ENCODE data around the gene CDH23. TPM values are rescaled to one million over a fixed set of nuclear protein-coding genes. Genes with fewer than 3 reads are reported as not detected.

The CDH23 gene
- total RNA-seq, 1 donor from 2014 or later, result 5.4 TPM

- no peak for DNase-seq
- ATAC-seq, result no peak
- intact Hi-C loops (cut with micrococcal nuclease), result no loop called here
Measured at GRCh38 chr10:71448146-71448545, 51.4 kb downstream of the CDH23 start.

DNA sequence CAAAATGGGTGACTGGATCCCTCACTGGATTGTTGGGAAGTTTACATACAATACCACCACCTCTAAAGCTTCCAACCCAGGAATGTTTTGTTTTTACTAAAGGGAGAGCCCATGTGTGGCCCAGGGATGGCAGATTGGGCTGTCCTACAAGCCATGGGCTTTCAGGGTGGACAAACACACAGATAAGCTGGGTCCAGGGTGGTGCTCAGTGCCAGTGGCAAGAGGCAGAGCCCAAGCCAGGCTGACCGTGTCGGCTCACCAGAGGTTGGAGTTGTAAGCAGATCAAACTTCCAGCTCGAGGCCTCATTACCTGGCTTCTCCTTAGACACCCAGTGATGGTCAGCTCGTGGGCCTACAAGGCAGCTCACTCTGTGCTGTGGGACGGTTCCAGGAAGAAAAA lies 52.3 kb downstream of the CDH23 start:
- intact Hi-C loops (cut with micrococcal nuclease), result no loop called here
- DNase-seq (no peak), ATAC-seq (no peak)

DNA sequence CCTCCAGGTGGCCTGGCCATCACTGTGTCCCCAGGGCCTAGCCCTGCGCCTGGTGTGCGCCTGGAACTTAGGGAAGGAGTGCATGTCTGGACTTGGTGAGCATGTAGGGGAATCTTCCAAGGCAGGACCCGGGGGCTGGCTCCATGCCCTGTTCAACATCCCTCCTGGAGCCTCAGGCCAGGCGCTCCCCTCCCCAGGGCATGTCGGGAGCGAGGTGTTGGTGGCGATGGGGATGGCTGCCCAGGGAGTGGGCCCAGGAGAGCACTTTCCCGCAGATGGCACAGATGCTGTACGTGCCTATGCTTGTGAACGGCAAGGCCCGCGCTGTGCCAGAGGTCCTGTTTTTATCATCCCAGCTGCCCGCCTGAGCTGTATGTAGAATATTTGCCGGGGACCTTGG lies 55.0 kb downstream of the CDH23 start:
- intact Hi-C loops (cut with micrococcal nuclease), result no loop called here
- no peak for ATAC-seq
- no peak for DNase-seq

DNA sequence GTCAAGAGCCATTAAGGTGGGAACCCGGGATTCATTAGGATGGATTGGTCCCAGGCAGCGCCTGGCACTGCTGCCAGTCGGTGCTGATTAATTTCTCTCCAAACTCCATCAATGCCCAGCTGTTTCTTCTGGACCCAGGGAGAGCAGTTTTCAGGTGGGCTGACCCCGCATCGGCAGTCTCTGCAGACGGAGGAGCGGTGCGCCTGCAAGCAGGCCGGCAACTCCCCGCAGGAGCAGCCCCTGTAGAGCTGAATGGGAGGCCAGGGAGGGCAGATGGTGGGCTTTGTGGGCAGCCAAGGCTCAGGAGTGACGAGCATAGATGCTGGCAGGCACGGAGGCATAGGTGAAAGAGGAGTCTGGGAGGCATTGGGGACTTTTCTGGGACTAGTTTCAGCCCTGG lies 56.5 kb downstream of the CDH23 start:
- no peak for DNase-seq
- intact Hi-C loops (cut with micrococcal nuclease), result no loop called here
- no peak for ATAC-seq

DNA sequence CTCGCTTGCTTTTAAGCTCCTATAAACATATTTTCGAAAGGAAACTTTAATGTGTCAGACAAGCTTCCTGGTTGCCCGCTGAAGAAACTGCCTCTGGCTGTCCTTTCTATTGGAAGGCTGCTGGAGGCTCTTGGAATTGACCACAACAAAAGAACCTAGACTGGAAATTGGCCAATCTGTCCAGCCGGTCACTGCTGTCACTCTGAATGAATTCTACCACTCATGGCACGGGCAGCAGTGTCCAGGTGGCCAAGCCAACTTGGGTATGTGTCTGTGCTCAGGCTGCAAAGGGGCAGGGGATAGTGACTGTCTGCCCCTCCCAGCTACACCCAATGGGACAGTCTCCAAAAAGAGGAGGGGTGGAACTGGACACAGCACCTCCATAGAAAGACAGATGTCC lies 57.6 kb downstream of the CDH23 start:
- intact Hi-C loops (cut with micrococcal nuclease), result no loop called here
- no peak for ATAC-seq
- no peak for DNase-seq

DNA sequence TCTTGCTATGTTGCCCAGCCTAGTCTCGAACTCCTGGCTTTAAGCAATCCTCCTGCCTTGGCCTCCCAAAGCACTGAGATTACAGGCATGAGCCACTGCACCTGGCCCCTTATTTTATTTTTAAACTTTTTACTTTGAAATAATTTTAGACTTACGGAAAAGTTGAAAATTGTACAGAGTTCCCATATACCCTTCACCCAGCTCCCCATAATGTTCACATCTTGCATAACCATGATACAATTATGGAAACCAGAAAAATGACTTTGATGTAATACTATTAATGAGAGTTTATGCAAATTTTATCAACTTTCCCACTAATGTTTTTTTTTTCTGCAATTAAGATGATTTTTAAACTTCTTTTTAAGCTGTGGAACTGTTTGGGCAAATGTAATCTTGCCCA lies 58.3 kb downstream of the CDH23 start:
- ATAC-seq (no peak), DNase-seq (no peak)
- intact Hi-C loops (cut with micrococcal nuclease), result no loop called here

DNA sequence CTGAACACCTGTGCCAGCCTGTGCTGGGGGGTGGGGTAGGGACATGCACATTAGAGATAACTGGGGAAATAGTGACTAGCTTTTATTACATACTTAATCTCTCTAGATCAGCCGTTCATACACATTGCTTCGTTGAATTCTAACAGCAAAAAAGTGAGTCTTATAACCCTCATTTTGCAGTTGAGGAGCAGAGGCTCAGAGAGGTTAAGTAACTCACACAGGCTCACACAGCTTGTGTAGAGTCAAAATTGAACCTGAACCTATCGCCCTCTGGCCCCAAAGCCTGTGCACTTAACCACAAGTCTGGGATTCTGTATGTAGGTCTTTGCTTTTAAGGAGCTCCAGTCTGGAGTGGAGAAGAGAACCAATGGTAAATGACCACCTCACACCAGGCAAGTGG lies 59.9 kb downstream of the CDH23 start:
- DNase-seq (no peak), ATAC-seq (no peak)
- intact Hi-C loops (cut with micrococcal nuclease), result no loop called here

GRCh38 chr10:71457908-71458307 lies 61.2 kb downstream of the CDH23 start:
- intact Hi-C loops (cut with micrococcal nuclease), result no loop called here
- peak; percentile 32 for ATAC-seq
- DNase-seq, result no peak

DNA sequence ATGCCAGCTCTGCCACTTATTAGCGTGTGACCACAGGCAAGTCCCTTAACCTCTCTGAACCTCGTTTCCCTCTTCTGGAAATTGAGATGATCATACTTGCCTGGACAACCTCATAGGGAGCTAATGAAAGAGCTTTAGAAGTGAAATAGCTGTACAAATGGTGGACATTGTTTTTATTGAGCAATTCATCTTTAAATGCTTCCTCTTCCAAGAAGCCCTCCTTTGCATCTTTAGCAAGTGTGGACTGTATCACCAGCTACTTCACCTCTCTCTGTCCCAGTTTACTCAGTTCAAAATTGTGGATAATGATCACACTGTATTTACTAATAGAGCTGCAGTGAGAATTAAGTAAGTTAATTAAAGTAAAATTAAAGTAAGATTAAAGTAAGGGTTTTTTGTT lies 61.7 kb downstream of the CDH23 start:
- DNase-seq, result no peak
- intact Hi-C loops (cut with micrococcal nuclease), result no loop called here
- no peak for ATAC-seq

GRCh38 chr10:71459513-71459912 lies 62.8 kb downstream of the CDH23 start:
- no peak for ATAC-seq
- intact Hi-C loops (cut with micrococcal nuclease), result no loop called here
- no peak for DNase-seq

DNA sequence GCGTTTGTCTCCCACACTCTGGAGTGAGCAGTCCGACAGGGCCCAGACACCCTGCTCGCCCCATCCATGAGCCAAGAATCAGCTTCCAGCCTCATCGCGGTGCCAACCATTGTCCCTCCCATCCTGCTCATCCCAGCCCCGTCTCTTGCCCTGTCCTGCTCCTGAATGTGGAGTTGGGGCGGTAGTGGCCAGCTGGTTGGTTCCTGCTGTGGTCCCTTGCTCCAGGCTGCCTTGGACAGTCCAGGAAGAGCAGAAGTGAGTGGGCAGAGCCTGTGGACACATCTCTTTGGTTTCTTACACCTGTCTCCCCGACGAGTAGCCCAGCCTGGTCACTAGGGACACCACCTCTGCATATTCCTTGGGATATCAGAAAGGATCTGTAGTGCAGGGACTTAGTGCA lies 63.9 kb downstream of the CDH23 start:
- ATAC-seq, result no peak
- intact Hi-C loops (cut with micrococcal nuclease), result no loop called here
- no peak for DNase-seq

DNA sequence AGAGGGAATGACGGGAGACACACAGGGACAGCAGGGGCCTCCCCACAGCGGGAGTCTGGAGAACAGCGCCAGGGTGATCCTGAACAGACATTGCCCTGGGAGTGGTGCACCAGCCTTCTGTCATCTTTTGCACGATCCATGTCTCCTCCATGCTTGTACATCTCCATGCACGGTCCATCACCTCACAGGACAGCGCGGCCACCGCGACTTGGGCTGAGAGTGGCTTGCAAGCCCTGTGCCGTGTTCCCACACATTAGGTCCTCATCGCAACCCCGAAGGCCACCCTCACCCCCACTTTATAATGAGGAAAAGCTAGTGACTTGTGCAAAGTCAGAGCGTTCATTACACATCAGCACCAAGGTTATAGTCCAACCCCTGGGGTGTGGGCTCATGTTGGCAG lies 64.7 kb downstream of the CDH23 start:
- intact Hi-C loops (cut with micrococcal nuclease), result no loop called here
- ATAC-seq, result no peak
- no peak for DNase-seq

DNA sequence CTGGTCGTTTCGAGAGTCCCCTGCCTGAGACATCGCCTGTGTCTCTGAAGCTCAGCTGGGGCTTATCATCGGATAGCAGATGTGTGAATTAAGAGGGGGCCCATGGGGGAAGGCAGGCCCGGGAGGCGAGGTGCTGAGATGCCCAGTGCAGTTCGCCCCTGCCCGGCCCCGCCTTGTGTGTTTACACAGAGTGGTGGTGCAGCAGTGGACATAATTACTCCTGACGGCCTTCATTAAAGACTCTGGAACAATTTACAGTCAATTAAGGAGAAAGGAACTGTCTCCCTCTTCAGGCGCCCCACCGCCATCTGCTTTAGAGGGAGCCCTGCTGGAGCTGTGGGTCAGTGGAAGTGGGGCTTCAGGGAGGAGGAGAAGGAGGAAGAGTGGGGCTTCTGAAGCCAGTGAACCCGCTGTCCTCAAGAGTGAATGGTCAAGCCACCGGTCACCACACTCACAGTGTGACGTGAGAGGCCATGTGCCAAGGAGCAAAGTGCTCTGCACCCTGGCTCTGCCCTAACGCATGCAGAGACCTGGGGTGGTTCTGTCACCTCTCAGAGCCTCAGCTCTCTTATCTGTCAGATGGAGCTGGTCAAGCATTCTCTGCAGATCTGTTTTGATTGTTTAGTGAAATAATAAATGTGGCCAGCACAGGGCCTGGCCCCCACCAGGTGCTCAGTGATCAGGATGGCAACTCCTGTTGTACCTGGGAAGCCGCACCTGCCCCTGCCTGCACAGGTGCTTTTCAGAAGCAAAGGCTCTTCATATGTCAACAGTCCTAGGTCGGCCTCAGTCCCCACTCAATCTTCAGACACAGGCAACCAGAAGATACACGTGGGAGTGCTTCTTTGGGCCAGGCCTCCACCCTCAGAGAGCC lies 65.6 kb downstream of the CDH23 start:
- DNase-seq, result no peak
- no peak for ATAC-seq
- intact Hi-C loops (cut with micrococcal nuclease), result no loop called here

- intact Hi-C loops (cut with micrococcal nuclease), result no loop called here
- ATAC-seq (no peak), DNase-seq (no peak)
Measured at GRCh38 chr10:71463111-71463510, 66.4 kb downstream of the CDH23 start.

DNA sequence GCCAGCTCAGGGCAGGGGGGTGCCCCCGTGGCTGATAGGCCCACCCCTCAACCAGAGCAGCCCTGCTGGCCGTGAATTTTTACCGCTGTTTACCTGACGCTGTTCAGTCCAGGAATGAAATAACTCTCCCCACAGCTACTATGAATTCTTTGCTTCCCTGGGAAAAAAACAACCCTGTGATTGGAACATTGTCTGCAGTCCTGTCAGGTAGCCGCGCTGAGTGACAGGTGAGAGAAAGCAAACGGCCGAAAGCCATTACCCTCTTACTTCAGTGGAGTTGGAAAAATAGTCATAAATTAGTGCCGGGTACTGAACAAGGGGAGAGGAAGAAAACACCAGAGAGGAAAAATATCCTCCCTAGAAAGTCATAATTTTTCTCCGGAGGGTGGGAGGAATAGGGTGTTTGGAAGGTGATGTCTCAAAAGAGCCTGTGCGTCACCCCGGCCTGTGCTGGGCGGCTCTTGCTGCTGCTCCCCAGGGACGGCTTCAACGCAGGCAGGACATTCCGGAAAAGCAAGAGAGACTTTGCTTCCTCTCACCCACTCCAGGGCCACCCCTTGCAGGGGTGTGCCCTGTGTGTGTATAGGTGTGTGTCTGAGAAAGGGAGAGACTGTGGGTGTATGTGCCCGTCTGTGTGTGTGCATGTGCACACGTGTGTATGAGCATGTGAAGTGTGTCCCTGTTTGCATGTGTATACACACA lies 69.0 kb downstream of the CDH23 start:
- intact Hi-C loops (cut with micrococcal nuclease), result no loop called here
- ATAC-seq, result no peak

GRCh38 chr10:71466330-71466729 lies 69.6 kb downstream of the CDH23 start:
- intact Hi-C loops (cut with micrococcal nuclease), result no loop called here
- DNase-seq, result no peak
- ATAC-seq, result no peak

More for the DNA sequence above, 69.0 kb downstream of the CDH23 start:
- DNase-seq, result no peak

GRCh38 chr10:71467161-71467560 lies 70.4 kb downstream of the CDH23 start:
- ATAC-seq (no peak), DNase-seq (no peak)
- intact Hi-C loops (cut with micrococcal nuclease), result no loop called here

DNA sequence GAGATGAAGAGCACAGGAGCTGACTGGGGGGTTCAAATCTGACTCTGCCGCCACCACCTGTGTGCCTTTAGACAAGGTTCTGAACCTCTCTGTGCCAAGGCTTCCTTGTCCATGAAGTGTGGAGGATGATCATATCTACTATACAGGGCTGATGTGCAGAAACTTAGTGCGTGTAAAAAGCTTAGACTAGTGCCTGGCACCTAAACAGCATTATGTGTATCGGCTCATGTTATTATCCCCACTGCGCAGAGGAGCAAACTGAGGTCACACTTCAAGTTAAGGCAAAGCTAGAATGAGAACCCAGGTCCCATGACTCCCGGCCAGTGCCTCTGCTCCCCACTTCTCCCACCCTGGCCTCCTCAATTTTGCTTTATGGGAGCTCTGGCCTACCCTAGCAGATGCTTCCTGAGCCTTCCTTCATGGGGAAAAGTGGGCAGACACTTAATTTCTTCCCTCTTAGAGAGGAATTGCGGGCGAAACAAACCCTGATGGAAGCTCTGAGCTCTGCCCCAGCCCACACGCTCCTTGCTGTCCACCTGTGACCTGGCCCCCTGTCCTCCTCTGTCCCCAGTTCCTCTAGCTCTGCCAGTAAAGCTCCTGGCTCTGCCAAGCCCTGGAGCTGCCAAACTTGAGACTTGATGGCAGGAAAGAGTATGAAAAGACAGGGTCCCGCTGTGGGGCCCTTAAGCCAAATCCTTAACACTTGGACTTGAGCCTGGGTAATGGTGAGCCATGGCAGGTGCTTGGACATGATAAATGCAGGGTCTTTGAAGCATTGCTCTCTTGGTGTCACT lies 71.0 kb downstream of the CDH23 start:
- intact Hi-C loops (cut with micrococcal nuclease), result no loop called here
- ATAC-seq, result peak; percentile 50
- DNase-seq, result no peak

DNA sequence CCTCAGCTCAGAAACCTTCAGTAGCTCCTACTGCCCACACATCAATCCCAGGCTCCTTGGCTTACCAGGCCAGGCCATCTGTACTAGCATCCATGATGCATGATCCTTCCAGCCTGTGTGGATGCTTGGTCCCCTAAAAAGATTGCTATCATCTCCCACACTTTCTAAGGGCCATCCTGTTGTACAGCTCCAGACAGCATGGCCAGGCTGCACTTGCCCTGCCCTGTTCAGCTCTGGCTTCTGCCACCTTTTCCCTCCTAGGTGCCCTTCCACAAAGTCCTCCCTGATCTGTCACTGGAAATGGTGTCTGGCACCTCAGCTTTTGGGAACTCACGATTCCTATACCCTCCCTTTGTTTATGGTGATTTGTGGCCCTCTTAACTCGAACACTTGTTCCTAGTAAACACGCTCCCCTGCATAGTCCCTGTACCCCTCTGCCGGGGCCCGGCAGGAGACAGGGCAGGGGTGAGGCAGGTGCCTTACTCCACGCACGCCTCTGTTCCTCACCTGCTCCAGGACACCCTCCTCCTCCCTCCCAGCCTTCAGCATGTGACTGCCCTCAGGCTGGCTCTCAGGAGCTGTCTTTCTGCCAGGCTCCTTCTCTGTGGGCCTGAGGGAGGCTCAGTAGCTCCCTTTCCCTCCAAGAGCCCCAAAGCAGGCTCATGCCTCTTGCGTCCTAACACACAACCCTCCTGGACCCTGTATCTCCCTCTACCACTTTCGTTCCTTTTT lies 71.8 kb downstream of the CDH23 start:
- peak; percentile 78 for ATAC-seq
- peak; percentile 47 for DNase-seq
- intact Hi-C loops (cut with micrococcal nuclease), result no loop called here

Measured in left ventricle myocardium superior (tissue), 1 donor.